Metanephros (tissue), 1 donor: ENCODE results near the gene NEUROD2. TPM values are rescaled to one million over a fixed set of nuclear protein-coding genes. Genes with fewer than 3 reads are reported as not detected.

Experiments
- total RNA-seq: library from RNA; depleted of rRNA; stranded (reverse); fragments of >200 nt; gene quantifications from one replicate; pipeline ENCODE4 v1.2.3, GENCODE V29; 2014

Gene NEUROD2
- not detected for total RNA-seq

DNA sequence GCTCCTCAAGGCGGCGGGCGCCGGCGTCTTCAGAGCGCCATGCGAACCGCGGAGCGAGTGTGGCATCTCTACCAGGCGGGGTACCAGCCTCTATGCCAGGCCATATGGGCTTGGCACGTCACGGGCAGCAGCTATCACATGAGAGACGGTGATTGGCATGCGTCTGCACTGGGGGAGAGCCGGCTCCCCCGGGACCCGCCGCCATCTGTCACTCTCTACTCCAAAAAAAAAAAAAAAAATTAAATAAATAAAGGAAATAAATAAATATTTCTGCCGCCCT, at the start of gene NEUROD2:
Gene NEUROD2 (minus strand): TSS at position 70 of the 280 bp plus-strand sequence. CDS start 1,321 bp downstream, outside the sequence.

DNA sequence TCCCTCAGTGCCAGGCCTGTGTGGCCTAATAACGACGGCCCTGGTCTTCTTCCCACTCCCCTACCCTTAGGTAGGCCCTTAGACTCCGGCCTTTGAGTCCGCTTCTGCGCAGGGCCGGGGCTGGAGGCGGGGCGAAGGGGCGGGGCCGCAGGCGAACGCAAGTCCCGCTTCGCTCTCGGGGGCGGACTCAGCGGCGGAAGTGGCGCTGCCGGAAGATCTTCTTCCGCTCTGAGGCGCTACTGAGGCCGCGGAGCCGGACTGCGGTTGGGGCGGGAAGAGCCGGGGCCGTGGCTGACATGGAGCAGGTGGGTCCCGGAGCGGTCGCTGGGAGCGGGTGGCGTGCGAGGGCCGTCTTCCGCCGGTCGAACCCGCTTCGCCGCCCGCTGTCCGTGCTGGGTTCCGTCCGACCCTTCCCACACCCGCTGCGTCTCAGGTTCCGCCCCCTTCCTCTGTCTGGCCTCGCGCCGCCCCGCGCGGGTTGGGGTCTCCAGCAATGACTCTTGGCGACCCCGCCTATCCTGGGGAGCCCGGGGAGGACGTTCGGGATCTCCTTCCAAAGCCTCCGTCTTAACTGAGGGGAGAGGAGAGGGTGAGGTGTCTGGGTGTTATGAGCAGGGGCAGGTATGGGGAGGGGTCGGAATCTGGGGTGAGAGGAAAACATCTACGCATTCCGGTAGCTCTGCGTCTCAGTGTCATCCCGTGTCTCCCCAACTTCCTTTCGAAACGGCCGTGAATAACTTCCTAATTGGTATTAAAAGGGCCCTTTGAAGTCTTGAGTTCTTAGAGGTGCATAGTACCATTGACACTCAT, 29.4 kb upstream of the NEUROD2 start, which contains the start of gene STARD3:
Gene STARD3 (plus strand): TSS at position 218 of the 810 bp plus-strand sequence. CDS start 16,388 bp downstream, outside the sequence.

DNA sequence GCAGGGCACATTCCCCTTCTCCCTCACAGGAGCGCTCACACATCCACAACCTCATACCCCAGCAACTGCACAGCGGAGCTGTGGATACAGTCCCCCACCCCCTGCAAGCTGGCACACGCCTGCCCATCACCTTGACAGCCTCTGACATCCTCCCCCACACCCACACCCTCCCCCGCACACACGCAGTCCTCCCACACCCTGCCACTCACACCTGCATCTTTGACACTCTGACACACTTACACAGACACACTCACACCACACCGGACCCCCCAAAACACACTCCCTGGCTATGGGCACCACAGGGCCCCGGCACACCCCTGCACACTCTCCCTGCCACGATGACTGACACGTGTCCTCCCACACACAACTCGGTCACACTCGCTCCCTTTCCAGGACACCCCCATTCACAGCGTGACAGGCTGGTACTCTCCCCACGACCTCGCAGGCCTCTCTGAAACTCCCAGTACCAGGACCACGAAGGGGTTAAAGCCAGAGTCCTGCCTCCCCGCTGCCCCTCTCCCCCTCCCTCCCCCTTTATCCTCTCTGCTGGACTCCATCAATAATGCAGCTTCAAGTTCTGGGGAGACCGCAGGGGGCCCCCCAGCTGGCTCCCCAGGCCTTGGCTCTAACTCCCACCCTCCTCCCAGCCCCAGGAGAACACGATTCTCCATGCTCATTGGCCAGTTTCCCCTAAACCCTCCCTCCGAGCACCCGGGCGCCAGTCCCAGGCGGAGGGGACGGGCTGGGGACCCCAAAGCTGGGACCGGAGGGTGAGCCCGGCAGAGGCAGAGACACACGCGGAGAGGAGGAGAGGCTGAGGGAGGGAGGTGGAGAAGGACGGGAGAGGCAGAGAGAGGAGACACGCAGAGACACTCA, 18.7 kb upstream of the NEUROD2 start, which contains the start of gene PPP1R1B:
Gene PPP1R1B (plus strand): TSS at position 782 of the 876 bp plus-strand sequence. CDS start 441 bp downstream, outside the sequence.

Other genes with a start within 250 kb of the NEUROD2 start
- 20.7 TPM for gene FBXL20, start 206.3 kb downstream of the NEUROD2 start, total RNA-seq
- 28.2 TPM for gene MED1, start 156.7 kb downstream of the NEUROD2 start, total RNA-seq
- gene CDK12, start 146.4 kb downstream of the NEUROD2 start, total RNA-seq = 47.6 TPM
- 6.1 TPM for gene PPP1R1B, start 19.0 kb upstream of the NEUROD2 start, total RNA-seq
- 53.9 TPM for gene STARD3, start 29.2 kb upstream of the NEUROD2 start, total RNA-seq
- gene TCAP, start 57.4 kb upstream of the NEUROD2 start, total RNA-seq = 70.2 TPM
- gene PNMT, start 60.5 kb upstream of the NEUROD2 start, total RNA-seq = 3.7 TPM
- 27.8 TPM for gene PGAP3, start 80.1 kb upstream of the NEUROD2 start, total RNA-seq
- 237 TPM for gene ERBB2, start 92.1 kb upstream of the NEUROD2 start, total RNA-seq
- 12.8 TPM for gene MIEN1, start 122.6 kb upstream of the NEUROD2 start, total RNA-seq
- gene GRB7, start 130.0 kb upstream of the NEUROD2 start, total RNA-seq = 35.7 TPM